ENCODE measurements around the gene DOK5.

Gene DOK5

GRCh38 chr20:54514028-54514607, 38.7 kb downstream of the DOK5 start:
- DNase-seq (ENCODE audit: low spot score), result no peak

GRCh38 chr20:54515793-54516628, 40.6 kb downstream of the DOK5 start:
- no peak for DNase-seq (ENCODE audit: low spot score)

DNA sequence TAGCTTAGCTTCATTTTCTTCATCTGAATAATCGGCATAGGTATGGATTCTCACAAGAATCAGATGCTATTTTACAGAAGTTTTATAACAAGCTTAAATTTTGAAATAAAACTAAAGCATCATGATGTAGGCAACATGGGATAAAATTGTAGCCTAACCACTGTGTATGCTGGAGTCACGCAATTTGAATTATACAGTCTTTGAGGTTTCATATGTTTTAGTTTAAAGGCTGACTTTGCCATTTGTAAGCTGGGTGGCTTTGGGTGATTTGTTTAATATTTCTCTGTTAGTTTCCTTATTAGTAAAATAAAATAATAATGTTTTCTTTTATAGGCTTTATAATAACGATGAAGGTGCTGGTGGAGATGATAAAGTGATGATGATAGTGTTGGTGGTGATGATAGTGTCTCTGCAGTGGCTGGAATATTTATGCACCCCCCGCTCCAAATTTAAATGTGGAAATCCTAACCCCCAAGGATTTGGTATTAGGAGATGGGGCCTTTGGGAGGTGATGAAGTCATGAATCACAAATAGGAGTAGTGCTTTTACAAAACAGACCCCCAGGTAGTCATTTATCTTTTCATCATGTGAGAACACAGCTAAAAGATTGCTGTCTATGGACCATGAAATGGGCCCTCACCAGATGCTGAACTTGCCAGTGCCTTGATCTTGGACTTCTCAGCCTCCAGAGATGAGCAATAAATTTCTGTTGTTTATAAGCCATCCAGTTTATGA, 42.0 kb downstream of the DOK5 start:
- DNase-seq (ENCODE audit: low spot score), result no peak

DNA sequence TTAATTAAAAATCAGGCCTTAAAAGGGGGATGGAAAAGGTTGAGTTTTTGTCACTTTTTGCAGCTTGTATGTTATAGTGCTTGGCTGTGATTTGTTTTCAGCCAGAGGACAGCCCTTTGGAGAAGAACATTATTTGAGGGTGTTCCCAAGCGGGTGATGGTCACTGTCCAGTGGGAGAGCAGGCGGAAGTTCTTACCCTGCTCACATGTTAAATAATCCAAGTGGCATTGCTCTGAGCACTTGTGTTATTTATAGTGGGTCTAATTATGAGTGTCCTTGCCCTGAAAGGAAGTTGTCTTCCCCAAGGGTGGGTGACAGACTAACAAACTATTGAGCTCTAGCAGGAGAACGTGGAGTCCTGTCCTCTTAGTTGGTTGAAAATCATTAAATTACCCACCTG, 49.5 kb downstream of the DOK5 start:
- no peak for DNase-seq (ENCODE audit: low spot score)

GRCh38 chr20:54525916-54526590, 50.7 kb downstream of the DOK5 start:
- DNase-seq (ENCODE audit: low spot score), result no peak

- DNase-seq (ENCODE audit: low spot score), result no peak
Observed at GRCh38 chr20:54526801-54527200, 51.4 kb downstream of the DOK5 start.

- no peak for DNase-seq (ENCODE audit: low spot score)
Observed at GRCh38 chr20:54532573-54532972, 57.2 kb downstream of the DOK5 start.

GRCh38 chr20:54534101-54534500, 58.7 kb downstream of the DOK5 start:
- no peak for DNase-seq (ENCODE audit: low spot score)

DNA sequence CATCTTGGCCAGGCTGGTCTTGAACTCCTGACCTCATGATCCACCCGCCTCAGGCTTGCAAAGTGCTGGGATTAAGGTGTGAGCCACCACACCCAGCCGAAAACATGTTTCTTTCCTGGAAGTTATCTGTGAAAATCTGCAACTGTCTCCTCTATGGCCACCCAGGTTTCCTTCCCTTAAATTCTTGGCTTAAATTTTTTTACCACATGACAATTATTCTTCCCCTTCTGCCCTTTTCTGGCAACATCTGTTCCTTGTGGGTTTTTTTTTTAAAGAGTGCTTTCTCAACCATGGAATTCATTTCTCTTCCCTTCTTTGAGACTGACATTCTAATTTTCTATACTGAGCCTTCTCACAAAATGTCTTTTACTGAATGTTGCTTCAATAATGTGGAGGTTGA, 59.6 kb downstream of the DOK5 start:
- no peak for DNase-seq (ENCODE audit: low spot score)

DNA sequence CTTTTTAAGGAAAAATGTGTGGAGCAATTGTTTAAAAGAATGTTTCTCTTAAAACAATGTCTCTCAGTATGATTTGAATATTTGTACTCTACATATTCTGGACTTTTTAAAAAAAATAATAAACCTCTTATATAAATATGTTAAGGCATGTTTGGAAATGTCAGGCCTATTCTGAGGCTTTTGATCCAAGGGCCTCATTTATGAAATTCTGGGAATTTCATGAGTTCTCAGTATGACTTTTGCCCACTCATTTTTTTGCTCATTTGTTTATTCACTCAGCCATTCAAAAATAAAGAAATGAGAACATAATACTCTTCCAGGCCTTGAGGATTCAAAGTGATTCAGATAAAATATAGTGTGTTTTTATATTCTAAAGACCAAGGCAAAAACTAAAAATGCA, 60.4 kb downstream of the DOK5 start:
- DNase-seq (ENCODE audit: low spot score), result no peak

- no peak for DNase-seq (ENCODE audit: low spot score)
Observed at GRCh38 chr20:54539521-54540046, 64.2 kb downstream of the DOK5 start.

DNA sequence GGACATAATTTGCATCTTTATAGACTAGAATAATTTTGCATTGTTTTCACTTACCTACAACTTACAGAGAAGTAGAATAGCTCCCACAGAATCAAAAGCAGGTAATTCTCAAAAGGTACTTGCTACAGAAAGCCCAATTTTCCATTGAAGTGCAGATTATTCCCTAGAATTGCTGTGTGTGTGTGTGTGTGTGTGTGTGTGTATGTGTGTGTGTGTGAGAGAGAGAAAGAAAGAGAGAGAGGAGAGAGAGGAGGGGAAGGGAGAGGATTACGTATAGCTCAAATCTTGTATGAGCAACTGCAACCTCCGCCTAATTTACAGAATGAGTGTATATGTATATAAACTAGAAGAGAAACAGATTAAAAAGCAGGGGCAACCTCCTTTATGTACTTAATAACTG, 68.0 kb downstream of the DOK5 start:
- no peak for DNase-seq (ENCODE audit: low spot score)

- DNase-seq (ENCODE audit: low spot score), result no peak
Observed at GRCh38 chr20:54545676-54546358, 70.4 kb downstream of the DOK5 start.

DNA sequence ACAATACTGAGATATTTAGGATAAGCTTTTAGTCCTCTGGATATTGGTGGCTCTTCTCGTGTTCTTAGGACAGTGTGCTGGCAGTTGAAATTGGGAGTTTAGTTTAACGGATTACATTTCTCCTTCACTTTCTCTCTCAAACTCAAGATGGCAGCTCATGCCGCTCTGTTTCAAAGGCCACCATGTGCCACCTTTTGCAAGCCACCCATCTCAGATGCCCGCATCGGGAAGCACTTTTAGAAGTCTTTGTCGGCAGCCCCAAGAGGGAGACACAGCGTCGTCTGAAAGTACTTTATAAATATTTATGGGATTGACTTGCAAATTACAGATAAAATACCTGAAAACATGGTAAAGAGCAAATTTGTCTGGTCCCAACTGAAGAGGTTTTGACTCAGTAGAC, 73.5 kb downstream of the DOK5 start:
- DNase-seq (ENCODE audit: low spot score), result no peak

- no peak for DNase-seq (ENCODE audit: low spot score)
Observed at GRCh38 chr20:54549658-54550326, 74.4 kb downstream of the DOK5 start.

DNA sequence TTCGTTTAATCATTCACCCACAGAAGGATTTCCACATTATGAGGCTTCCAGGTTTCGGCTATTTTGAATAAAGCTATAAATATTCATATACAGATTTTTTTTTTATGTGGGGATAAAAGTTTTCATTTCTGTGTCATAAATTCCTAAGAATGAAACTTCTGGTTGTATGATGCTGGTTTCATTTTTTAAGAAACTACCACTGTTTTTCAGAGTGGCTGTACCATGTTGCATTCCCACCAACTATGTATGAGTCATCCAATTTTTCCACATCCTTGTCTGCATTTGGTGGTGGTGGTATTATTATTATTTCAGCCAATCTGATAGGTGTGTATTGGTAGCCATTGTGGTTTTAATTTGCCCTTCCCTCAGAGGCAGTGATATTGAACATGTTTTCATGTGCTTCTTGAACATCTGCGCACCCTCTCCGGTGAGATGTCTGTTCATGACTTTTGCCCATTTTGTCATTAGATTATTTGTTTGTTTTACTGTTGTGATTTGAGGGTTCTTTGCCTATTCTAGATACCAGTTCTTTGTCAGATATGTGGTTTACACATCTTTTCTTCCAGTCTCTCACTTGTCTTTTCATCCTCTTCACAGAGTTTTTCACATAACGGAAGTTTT, 75.5 kb downstream of the DOK5 start:
- DNase-seq (ENCODE audit: low spot score), result no peak

GRCh38 chr20:54554006-54554405, 78.6 kb downstream of the DOK5 start:
- no peak for DNase-seq (ENCODE audit: low spot score)

DNA sequence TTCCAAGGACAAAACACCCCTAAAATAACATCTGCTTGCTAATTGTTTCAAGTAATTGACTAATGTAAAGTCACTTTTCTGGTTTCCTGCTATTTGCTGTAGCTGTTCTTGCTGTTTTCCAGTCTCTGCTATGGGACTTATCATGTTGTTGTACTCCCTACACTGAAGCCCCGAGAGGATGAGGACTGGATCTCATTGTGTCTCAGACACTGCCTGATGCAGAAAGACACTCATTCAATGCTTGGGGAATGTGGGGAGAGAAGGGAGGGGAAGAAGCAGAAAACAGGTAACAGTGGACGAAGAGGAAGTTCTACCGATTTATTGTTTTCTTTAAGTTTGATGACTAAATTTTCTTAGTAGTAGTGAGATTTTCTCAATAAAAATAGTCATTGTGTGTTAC, 79.8 kb downstream of the DOK5 start:
- no peak for DNase-seq (ENCODE audit: low spot score)

DNA sequence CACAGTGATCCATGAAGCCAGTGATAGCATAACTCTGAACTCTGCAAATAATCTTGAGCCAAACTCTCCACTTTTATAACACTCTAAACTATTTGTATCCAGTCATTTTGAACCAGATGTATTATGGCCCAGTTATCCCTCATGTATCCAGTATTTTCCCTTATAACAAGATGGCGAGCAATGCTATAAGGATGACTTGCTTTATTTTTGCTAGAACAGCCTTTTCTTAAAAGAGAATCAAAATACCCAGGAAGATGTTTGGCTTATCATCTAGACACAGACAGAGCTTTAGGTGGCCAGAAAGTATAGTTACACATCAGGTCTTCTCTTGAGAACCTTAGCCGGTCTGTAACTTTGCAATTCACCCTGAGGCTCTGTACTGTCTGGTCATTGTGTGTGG, 81.0 kb downstream of the DOK5 start:
- DNase-seq (ENCODE audit: low spot score), result no peak

- no peak for DNase-seq (ENCODE audit: low spot score)
Observed at GRCh38 chr20:54557806-54558590, 82.6 kb downstream of the DOK5 start.

Data from hematopoietic multipotent progenitor cell treated with erythropoietin and hydrocortisone succinate and interleukin-3 and kit ligand, for 15 days (in vitro differentiated cells).